IMR-90 (cell line): ENCODE results near the gene NPW. TPM values are rescaled to one million over a fixed set of nuclear protein-coding genes. Genes with fewer than 3 reads are reported as not detected.

Experiments used
- ATAC-seq: fragments of 200-7000 bp; cut with Tn5 transposase; 2 replicates; pipeline ENCODE4 v1.9.1; 2020; ENCODE audit warnings: low read depth, mild to moderate bottlenecking, moderate library complexity
- BruUV-seq: library from RNA; stranded (reverse); fragments of 400-500 nt; replicated peaks from 2 replicates; lab custom pipeline; 2021; lab: Mats Ljungman, UMichigan
- CTCF ChIA-PET: fragments of 300-600 bp; formaldehyde crosslinking; extraction: SDS; loops from one replicate; lab custom pipeline; 2021; ENCODE audit warnings: antibody characterized with exemption; lab: Yijun Ruan, JAX
- POLR2A ChIA-PET: fragments of 300-600 bp; sonication (Branson Sonifier 250); formaldehyde crosslinking; loops from one replicate; lab custom pipeline; 2022; ENCODE audit warnings: antibody characterized with exemption; ENCODE audit not compliant: unreplicated experiment; lab: Charles Lee
- DNase-seq: peaks from one replicate; pipeline ENCODE4 v3.0.0; 2013
- H2AFZ ChIP-seq: replicated peaks from 2 replicates; pipeline ENCODE3; 2013; ENCODE audit warnings: low read length, mild to moderate bottlenecking; ENCODE audit not compliant: poor library complexity
- H2AK5ac ChIP-seq: 2 replicates; pipeline ENCODE4 v1.6.1; 2013; ENCODE audit warnings: low read depth, low read length, inconsistent platforms
- H2AK9ac ChIP-seq: replicated peaks from 2 replicates; pipeline ENCODE3; 2013; ENCODE audit warnings: mild to moderate bottlenecking, low read depth, low read length, moderate library complexity; ENCODE audit not compliant: poor library complexity
- H2BK120ac ChIP-seq: 2 replicates; pipeline ENCODE4 v1.6.1; 2013; ENCODE audit warnings: low read depth, low read length, inconsistent platforms
- H2BK15ac ChIP-seq: 3 replicates; pipeline ENCODE4 v1.6.1; 2013; ENCODE audit warnings: low read depth, low read length, inconsistent platforms
- H2BK20ac ChIP-seq: 2 replicates; pipeline ENCODE4 v1.6.1; 2013; ENCODE audit warnings: low read depth, mild to moderate bottlenecking, inconsistent platforms, low read length, moderate library complexity
- H2BK5ac ChIP-seq: 2 replicates; pipeline ENCODE4 v1.6.1; 2013; ENCODE audit warnings: mild to moderate bottlenecking, low read depth, low read length, inconsistent platforms; ENCODE audit not compliant: poor library complexity, severe bottlenecking
- H3K14ac ChIP-seq: replicated peaks from 2 replicates; pipeline ENCODE4 v1.6.1; 2013; ENCODE audit warnings: low read depth, low read length, inconsistent platforms
- H3K18ac ChIP-seq: 2 replicates; pipeline ENCODE4 v1.6.1; 2013; ENCODE audit warnings: low read depth, low read length, control low read depth
- H3K23ac ChIP-seq: 2 replicates; pipeline ENCODE4 v1.6.1; 2013; ENCODE audit warnings: low read depth, low read length, inconsistent platforms
- H3K27ac ChIP-seq: 2 replicates; pipeline ENCODE4 v1.5.1; 2013; ENCODE audit warnings: mild to moderate bottlenecking, control low read depth, low read length; ENCODE audit not compliant: insufficient read depth
- H3K27me3 ChIP-seq: 2 replicates; pipeline ENCODE4 v1.6.1; 2013; ENCODE audit warnings: low read length; ENCODE audit not compliant: control insufficient read depth, insufficient read depth
- H3K36me3 ChIP-seq: 2 replicates; pipeline ENCODE4 v1.6.1; 2013; ENCODE audit warnings: low read length, mixed read lengths; ENCODE audit not compliant: control insufficient read depth, insufficient read depth
- H3K4ac ChIP-seq: 2 replicates; pipeline ENCODE4 v1.6.1; 2013; ENCODE audit warnings: low read depth, low read length, inconsistent platforms
- H3K4me1 ChIP-seq: 2 replicates; pipeline ENCODE4 v1.6.1; 2013; ENCODE audit warnings: low read length, mixed read lengths; ENCODE audit not compliant: control insufficient read depth, insufficient read depth
- H3K4me2 ChIP-seq: 2 replicates; pipeline ENCODE4 v1.6.1; 2013; ENCODE audit warnings: low read depth, mild to moderate bottlenecking, control low read depth, low read length, moderate library complexity
- H3K4me3 ChIP-seq: 2 replicates; pipeline ENCODE4 v1.5.1; 2013; ENCODE audit warnings: low read depth, mild to moderate bottlenecking, control low read depth, low read length, moderate library complexity; ENCODE audit not compliant: insufficient read depth
- H3K56ac ChIP-seq: 2 replicates; pipeline ENCODE4 v1.6.1; 2013; ENCODE audit warnings: low read length, inconsistent platforms; ENCODE audit not compliant: insufficient read depth; ENCODE audit errors: extremely low read depth
- H3K79me1 ChIP-seq, 2 experiments: 2 replicates each; pipeline ENCODE4 v1.6.1; 2013; ENCODE audit warnings: low read length in 2 of 2, inconsistent platforms in 1 of 2, low read depth in 1 of 2
- H3K9ac ChIP-seq: 2 replicates; pipeline ENCODE4 v1.6.1; 2013; ENCODE audit warnings: low read depth, low read length, control low read depth
- H3K9me1 ChIP-seq: 2 replicates; pipeline ENCODE4 v1.6.1; 2013; ENCODE audit warnings: low read length, inconsistent platforms; ENCODE audit not compliant: insufficient read depth
- H3K9me3 ChIP-seq: 2 replicates; pipeline ENCODE4 v1.6.1; 2013; ENCODE audit warnings: low read length; ENCODE audit not compliant: control insufficient read depth, insufficient read depth
- H4K20me1 ChIP-seq: 2 replicates; pipeline ENCODE4 v1.6.1; 2013; ENCODE audit warnings: low read length, inconsistent platforms; ENCODE audit not compliant: insufficient read depth
- H4K5ac ChIP-seq: 2 replicates; pipeline ENCODE4 v1.6.1; 2013; ENCODE audit warnings: mild to moderate bottlenecking, low read depth, low read length, control low read depth
- H4K8ac ChIP-seq, 2 experiments: 2 replicates each; pipeline ENCODE4 v1.6.1; 2013; ENCODE audit warnings: low read depth in 2 of 2, low read length in 2 of 2, control low read depth in 1 of 2, inconsistent platforms in 1 of 2
- H4K91ac ChIP-seq: 2 replicates; pipeline ENCODE4 v1.6.1; 2013; ENCODE audit warnings: low read depth, low read length, inconsistent platforms; ENCODE audit not compliant: insufficient read depth
- CEBPB ChIP-seq: IDR thresholded peaks from 2 replicates; pipeline ENCODE4 v1.6.1; 2012; ENCODE audit warnings: low read depth, low read length, improper control_type of control experiment
- FOS ChIP-seq: fragments of 150-350 bp; IDR thresholded peaks from 2 replicates; pipeline ENCODE4 v1.6.1; 2016; ENCODE audit warnings: low read depth, low read length
- MXI1 ChIP-seq: IDR thresholded peaks from 2 replicates; pipeline ENCODE4 v1.6.1; 2012; ENCODE audit warnings: low read depth, mild to moderate bottlenecking, low read length, moderate library complexity, borderline replicate concordance
- RAD21 ChIP-seq: IDR thresholded peaks from 2 replicates; pipeline ENCODE4 v1.6.1; 2012; ENCODE audit warnings: low read length, improper control_type of control experiment
- RFX5 ChIP-seq: IDR thresholded peaks from 2 replicates; pipeline ENCODE4 v1.8.0; 2012; ENCODE audit warnings: low read depth, mild to moderate bottlenecking, low read length, moderate library complexity
- WGBS, 2 experiments: methylation state at CpG; one replicate each; pipeline versions ENCODE4 v1.1.5 to v1.1.7; 2013; ENCODE audit warnings: missing lambda C conversion rate in 2 of 2; ENCODE audit not compliant: insufficient read length in 1 of 2; ENCODE audit errors: extremely low coverage in 2 of 2; 5-methylcytosine and 5-hydroxymethylcytosine counted together
- dilution Hi-C: fragments of 300-500 bp; cut with HindIII; formaldehyde crosslinking; loops from one replicate; pipeline ENCODE4 v1.14.3; 2018; ENCODE audit warnings: low sequenced_read_pairs; ENCODE audit not compliant: unreplicated experiment
- in situ Hi-C: fragments of 300-500 bp; cut with MboI; formaldehyde crosslinking; loops from 3 replicates; pipeline ENCODE4 v1.14.3; 2019; ENCODE audit warnings: low sequenced_read_pairs, inconsistent platforms, mixed read lengths
- intact Hi-C: fragments of 100-400 bp; cut with micrococcal nuclease; formaldehyde crosslinking; loops from 2 replicates; pipeline ENCODE4 v1.10.0; 2022
- polyA plus RNA-seq, 3 experiments: library from polyadenylated mRNA; depleted of rRNA; stranded (reverse); fragments of >200 nt; gene quantifications; 2 replicates each; pipeline ENCODE4 v1.2.3, GENCODE V29; 2012; ENCODE audit warnings: low replicate concordance in 1 of 3
- total RNA-seq: library from RNA; depleted of rRNA; stranded (reverse); fragments of >200 nt; gene quantifications from 2 replicates; pipeline ENCODE4 v1.2.3, GENCODE V29; 2012
- TF ChIP-seq, protein P1 (sequence below): fragments of 150-350 bp; IDR thresholded peaks from 2 replicates; pipeline ENCODE4 v1.6.1; 2016; ENCODE audit warnings: low read depth, mild to moderate bottlenecking, low read length, moderate library complexity, borderline replicate concordance

The NPW gene
- total and polyA plus RNA-seq, 2 of the 4 experiments (the other 2 are of a cell fraction), result 0.18 to 2.0 TPM

DNA sequence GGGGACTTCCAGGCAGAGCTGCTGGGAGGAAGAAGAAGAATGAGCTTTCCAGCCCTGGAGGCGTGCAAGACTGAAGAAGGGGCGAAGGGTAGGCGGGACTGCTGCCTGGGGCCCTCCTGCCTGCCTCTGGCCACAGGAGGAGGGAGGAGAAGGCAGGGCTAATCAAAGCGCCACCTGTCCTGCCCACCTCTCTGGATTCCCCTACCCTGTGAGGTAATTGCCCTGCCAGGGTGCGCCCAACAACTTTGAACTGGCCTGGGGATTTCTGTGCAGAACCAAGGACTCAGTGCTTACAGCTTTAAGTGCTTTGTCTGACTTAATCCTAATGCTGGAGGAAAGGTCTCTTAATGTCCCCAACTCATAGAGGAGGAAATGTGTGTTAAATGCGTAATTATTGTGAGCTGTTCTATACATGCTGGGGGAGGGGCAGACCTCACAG is 38.2 kb upstream of the NPW start, which contains the start of gene NOXO1:
Gene NOXO1 (minus strand): TSS at position 72 of the 439 bp plus-strand sequence. CDS start 290 bp downstream, outside the sequence.
- dilution Hi-C loops (no loop called here), intact Hi-C loops (no loop called here), in situ Hi-C loops (no loop called here)
- POLR2A ChIA-PET, result no interaction called here
- peaks cover 31% of the 10 kb centered on the region; the same call in 1 of the 2 replicates for H3K27me3 ChIP-seq
- no peak within 1 kb of the TSS for H3K9ac ChIP-seq
- no peaks in the 10 kb centered on the region; the same call in none of the 2 replicates for H4K20me1 ChIP-seq
- peaks cover 8% of the 10 kb centered on the region for H3K4me1 ChIP-seq
- H3K23ac ChIP-seq, result no peak within 1 kb of the TSS
- no peak within 1 kb of the TSS for H2AFZ ChIP-seq
- H3K18ac ChIP-seq, result no peak within 1 kb of the TSS
- no peak within 1 kb of the TSS for H3K56ac ChIP-seq
- CTCF ChIA-PET, result interaction anchor here (1.3 kb wide), 2 partner anchors 23 to 159 kb away, joined by 3 to 5 read pairs; no protein-coding TSS in a partner anchor
- H2BK15ac ChIP-seq, result no peak within 1 kb of the TSS
- no peak within 1 kb of the TSS for H3K4ac ChIP-seq
- H3K14ac ChIP-seq, result no peak within 1 kb of the TSS
- no peak within 1 kb of the TSS for H3K4me3 ChIP-seq
- no TSS peak for BruUV-seq
- H3K79me1 ChIP-seq, result peaks cover 19 to 20% of the 10 kb centered on the region in 2 experiments
- no CpG with 5 or more reads among the region's 6 CpGs for WGBS, 2 experiments
- peak within 1 kb of the TSS; percentile 65 for H2AK9ac ChIP-seq
- H2BK120ac ChIP-seq, result no peak within 1 kb of the TSS
- TF ChIP-seq MXI1 (no peak), FOS (no peak), RFX5 (no peak), CEBPB (no peak), RAD21 (no peak)
- TF ChIP-seq, protein P1, sequence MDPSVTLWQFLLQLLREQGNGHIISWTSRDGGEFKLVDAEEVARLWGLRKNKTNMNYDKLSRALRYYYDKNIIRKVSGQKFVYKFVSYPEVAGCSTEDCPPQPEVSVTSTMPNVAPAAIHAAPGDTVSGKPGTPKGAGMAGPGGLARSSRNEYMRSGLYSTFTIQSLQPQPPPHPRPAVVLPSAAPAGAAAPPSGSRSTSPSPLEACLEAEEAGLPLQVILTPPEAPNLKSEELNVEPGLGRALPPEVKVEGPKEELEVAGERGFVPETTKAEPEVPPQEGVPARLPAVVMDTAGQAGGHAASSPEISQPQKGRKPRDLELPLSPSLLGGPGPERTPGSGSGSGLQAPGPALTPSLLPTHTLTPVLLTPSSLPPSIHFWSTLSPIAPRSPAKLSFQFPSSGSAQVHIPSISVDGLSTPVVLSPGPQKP, result no peak
- no peak within 1 kb of the TSS for H4K91ac ChIP-seq
- no peak within 1 kb of the TSS for H4K5ac ChIP-seq
- no peak within 1 kb of the TSS for H2AK5ac ChIP-seq
- no peak for ATAC-seq
- peaks cover 9% of the 10 kb centered on the region for H3K9me1 ChIP-seq
- H2BK5ac ChIP-seq, result no peak within 1 kb of the TSS
- DNase-seq, result no peak
- peaks cover 34% of the 10 kb centered on the region for H3K36me3 ChIP-seq
- H3K4me2 ChIP-seq, result no peak within 1 kb of the TSS
- no peak within 1 kb of the TSS for H2BK20ac ChIP-seq
- no peak within 1 kb of the TSS for H4K8ac ChIP-seq
- no peak within 1 kb of the TSS for H3K27ac ChIP-seq
- H3K9me3 ChIP-seq, result no peaks in the 10 kb centered on the region
